HepG2 (cell line): ENCODE results near the gene PHF8. TPM values are rescaled to one million over a fixed set of nuclear protein-coding genes. Genes with fewer than 3 reads are reported as not detected.

Source experiments
- ATAC-seq: fragments of 200-7000 bp; cut with Tn5 transposase; 3 replicates; pipeline ENCODE4 v1.9.1; 2020; ENCODE audit warnings: mild to moderate bottlenecking, moderate library complexity
- BruUV-seq: library from RNA; stranded (reverse); fragments of 400-500 nt; replicated peaks from 2 replicates; lab custom pipeline; 2021; lab: Mats Ljungman, UMichigan
- CTCF ChIA-PET: fragments of 300-600 bp; formaldehyde crosslinking; extraction: SDS; loops from one replicate; lab custom pipeline; 2021; ENCODE audit warnings: low total read pairs, inconsistent platforms, low intra/inter-chr PET ratio; lab: Yijun Ruan, JAX
- POLR2A ChIA-PET: fragments of 350-600 bp; sonication (Branson Sonifier 250); formaldehyde crosslinking; loops from one replicate; lab custom pipeline; 2020; ENCODE audit warnings: antibody characterized with exemption, inconsistent platforms; lab: Yijun Ruan, JAX
- DNase-seq: peaks from one replicate; pipeline ENCODE4 v3.0.0-alpha.2; 2015; ENCODE audit warnings: low spot score
- FAIRE-seq: peaks from 3 replicates; lab custom pipeline; 2011; peaks lifted over from hg19 to GRCh38; lab: Jason Lieb, UNC
- H2AFZ ChIP-seq: one replicate; pipeline ENCODE4 v1.6.1; 2011; ENCODE audit warnings: low read length, inconsistent platforms
- H3K27ac ChIP-seq: fragments of 300-600 bp; 3 replicates; pipeline ENCODE4 v1.8.0; 2011; ENCODE audit warnings: mixed run types, mild to moderate bottlenecking, mixed read lengths, low read length, inconsistent platforms; ENCODE audit not compliant: insufficient read depth; ENCODE audit errors: extremely low read length
- H3K27me3 ChIP-seq, 2 experiments: fragments of 200-600 bp in 1 of 2; 2 replicates in 1 of 2; 3 replicates in 1 of 2; pipeline versions ENCODE4 v1.6.0 to v1.8.0; 2011; ENCODE audit warnings: low read length in 2 of 2, mild to moderate bottlenecking in 2 of 2, moderate library complexity in 2 of 2, inconsistent platforms in 1 of 2; ENCODE audit not compliant: insufficient read depth in 2 of 2, control insufficient read depth in 1 of 2
- H3K36me3 ChIP-seq, 2 experiments: fragments of 200-600 bp in 1 of 2; replicated peaks in 1 of 2; 2 replicates in 1 of 2; 3 replicates in 1 of 2; pipeline versions ENCODE4 v1.5.1 to v1.8.0; 2011; ENCODE audit warnings: low read length in 2 of 2, inconsistent platforms in 1 of 2; ENCODE audit not compliant: insufficient read depth in 2 of 2, control insufficient read depth in 1 of 2
- H3K4me1 ChIP-seq: 2 replicates; pipeline ENCODE4 v1.5.1; 2012; ENCODE audit warnings: low read length, inconsistent platforms; ENCODE audit not compliant: insufficient read depth
- H3K4me2 ChIP-seq: 2 replicates; pipeline ENCODE4 v1.6.0; 2011; ENCODE audit warnings: low read depth, low read length, inconsistent platforms
- H3K4me3 ChIP-seq, 3 experiments: fragments of 200-600 bp in 1 of 3; sonication (generic), shearing (Covaris generic) in 1 of 3; replicated peaks in 1 of 3; 2 replicates each; pipeline ENCODE4 v1.5.1; 2011 to 2016; ENCODE audit warnings: low read length in 3 of 3, inconsistent platforms in 2 of 3, low read depth in 2 of 3, mild to moderate bottlenecking in 2 of 3, control low read depth in 1 of 3, mixed read lengths in 1 of 3; ENCODE audit not compliant: insufficient read depth in 1 of 3
- H3K79me2 ChIP-seq: one replicate; pipeline ENCODE4 v1.6.1; 2011; ENCODE audit warnings: low read length, inconsistent platforms; ENCODE audit not compliant: insufficient read depth
- H3K9ac ChIP-seq: 2 replicates; pipeline ENCODE4 v1.6.0; 2011; ENCODE audit warnings: mild to moderate bottlenecking, low read depth, low read length, inconsistent platforms; ENCODE audit not compliant: insufficient read depth
- H3K9me3 ChIP-seq: 2 replicates; pipeline ENCODE4 v1.5.1; 2012; ENCODE audit warnings: mild to moderate bottlenecking, low read length
- H4K20me1 ChIP-seq: 2 replicates; pipeline ENCODE4 v1.6.0; 2011; ENCODE audit warnings: inconsistent platforms, mild to moderate bottlenecking, low read length, moderate library complexity; ENCODE audit not compliant: insufficient read depth
- HNRNPLL ChIP-seq: fragments of 200-400 bp; formaldehyde crosslinking; IDR thresholded peaks from 2 replicates; pipeline ENCODE4 v1.6.1; 2017; ENCODE audit warnings: mild to moderate bottlenecking, low read depth, low read length; ENCODE audit not compliant: poor library complexity, severe bottlenecking
- JARID2 ChIP-seq: sonication (generic); formaldehyde crosslinking; IDR thresholded peaks from 2 replicates; pipeline ENCODE4 v1.8.1; 2023; ENCODE audit warnings: missing genetic modification reagents, inconsistent platforms; ENCODE audit not compliant: insufficient replicate concordance
- MIER2 ChIP-seq: IDR thresholded peaks from 2 replicates; pipeline ENCODE4 v1.6.1; 2016; ENCODE audit warnings: missing biosample characterization, missing genetic modification reagents
- NFKBIZ ChIP-seq: IDR thresholded peaks from 2 replicates; pipeline ENCODE4 v1.6.1; 2018; ENCODE audit warnings: missing genetic modification reagents, missing compliant biosample characterization
- RBM39 ChIP-seq: fragments of 200-400 bp; formaldehyde crosslinking; IDR thresholded peaks from one replicate; pipeline ENCODE4 v1.6.1; 2018; ENCODE audit warnings: antibody characterized with exemption, mild to moderate bottlenecking, low read depth, low read length; ENCODE audit not compliant: poor library complexity, severe bottlenecking
- STAG1 ChIP-seq: sonication (generic); formaldehyde crosslinking; IDR thresholded peaks from 2 replicates; pipeline ENCODE4 v1.4.0; 2020; ENCODE audit warnings: missing genetic modification reagents
- ZNF543 ChIP-seq: sonication (generic); formaldehyde crosslinking; IDR thresholded peaks from 2 replicates; pipeline ENCODE4 v1.4.0; 2020; ENCODE audit warnings: mild to moderate bottlenecking, missing genetic modification reagents
- WGBS: methylation state at CpG from one replicate; pipeline ENCODE4 v1.1.6; 2017; ENCODE audit warnings: low lambda C conversion rate; 5-methylcytosine and 5-hydroxymethylcytosine counted together
- in situ Hi-C: cut with HindIII; loops from 2 replicates; pipeline ENCODE4 v1.10.0; 2017; ENCODE audit warnings: low pct_unique_long_range_greater_than_20kb; ENCODE audit not compliant: extremely low pct_ligation_motif_present
- intact Hi-C: fragments of 100-400 bp; cut with micrococcal nuclease; formaldehyde crosslinking; loops from one replicate; pipeline ENCODE4 v1.10.0; 2022; ENCODE audit not compliant: unreplicated experiment
- polyA plus RNA-seq, 8 experiments: library from polyadenylated mRNA; depleted of rRNA in 3 of 8; stranded (reverse) in 7 of 8; unstranded in 1 of 8; fragments of >200 nt; fragmentation: Illumina TruSeq in 4 of 8; extraction: Trizol in 4 of 8; gene quantifications; 2 replicates each; pipeline versions ENCODE4 v1.2.1 to v1.2.3, GENCODE V29; 2011 to 2016; ENCODE audit warnings: low read depth in 4 of 8, missing spikeins in 1 of 8, mixed read lengths in 1 of 8; ENCODE audit not compliant: insufficient read depth in 1 of 8
- total RNA-seq, 5 experiments: library from RNA; depleted of rRNA; stranded (reverse); fragments of >200 nt; fragmentation: Illumina TruSeq; extraction: Trizol; gene quantifications; 2 replicates each; pipeline ENCODE4 v1.2.3, GENCODE V29; 2016; ENCODE audit warnings: low read depth in 1 of 5
- TF ChIP-seq, protein P1 (sequence below): sonication (generic); formaldehyde crosslinking; IDR thresholded peaks from 2 replicates; pipeline ENCODE4 v1.8.0; 2022; ENCODE audit warnings: mild to moderate bottlenecking, missing genetic modification reagents

The PHF8 gene
- total and polyA plus RNA-seq, 2 of the 13 experiments (the other 11 are each of a cell fraction or from before 2014, with no cell fraction given) = 15.5 to 19.1 TPM

- Histone ChIP-seq H4K20me1 (no peaks in the 10 kb centered on the region), H3K27ac (no peak overlapping the region), H3K27me3 (no peaks in the 10 kb centered on the region), H3K9me3 (no peaks in the 10 kb centered on the region), H2AFZ (no peak overlapping the region), H3K36me3 (peaks cover 9 to 42% of the 10 kb centered on the region in 2 experiments; a peak in 4 of 5 replicates), H3K4me3 (no peak overlapping the region), H3K4me1 (no peaks in the 10 kb centered on the region), H3K9ac (no peak overlapping the region), H3K4me2 (no peak overlapping the region), H3K79me2 (no peaks in the 10 kb centered on the region)
- 90% methylated on average over 2 of the region's 2 CpGs for WGBS
- ATAC-seq (no peak), FAIRE-seq (no peak), DNase-seq (no peak)
- in situ Hi-C loops = no loop called here
- TF ChIP-seq HNRNPLL (no peak), ZNF543 (no peak), RBM39 (no peak), JARID2 (CRISPR knock-in tag) (no peak), STAG1 (no peak), NFKBIZ (CRISPR knock-in tag) (no peak)
- TF ChIP-seq, protein P1, sequence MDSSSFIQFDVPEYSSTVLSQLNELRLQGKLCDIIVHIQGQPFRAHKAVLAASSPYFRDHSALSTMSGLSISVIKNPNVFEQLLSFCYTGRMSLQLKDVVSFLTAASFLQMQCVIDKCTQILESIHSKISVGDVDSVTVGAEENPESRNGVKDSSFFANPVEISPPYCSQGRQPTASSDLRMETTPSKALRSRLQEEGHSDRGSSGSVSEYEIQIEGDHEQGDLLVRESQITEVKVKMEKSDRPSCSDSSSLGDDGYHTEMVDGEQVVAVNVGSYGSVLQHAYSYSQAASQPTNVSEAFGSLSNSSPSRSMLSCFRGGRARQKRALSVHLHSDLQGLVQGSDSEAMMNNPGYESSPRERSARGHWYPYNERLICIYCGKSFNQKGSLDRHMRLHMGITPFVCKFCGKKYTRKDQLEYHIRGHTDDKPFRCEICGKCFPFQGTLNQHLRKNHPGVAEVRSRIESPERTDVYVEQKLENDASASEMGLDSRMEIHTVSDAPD (CRISPR knock-in tag) = no peak
- no TSS peak for BruUV-seq
- intact Hi-C loops = no loop called here
- POLR2A ChIA-PET = no interaction called here
- CTCF ChIA-PET = no interaction called here
Observed at GRCh38 chrX:53990171-53990570, 54.1 kb downstream of the PHF8 start.

GRCh38 chrX:53984895-53985294 lies 59.4 kb downstream of the PHF8 start:
- Histone ChIP-seq H3K4me3 (no peak overlapping the region), H3K27ac (no peak overlapping the region), H3K9ac (no peak overlapping the region), H4K20me1 (no peaks in the 10 kb centered on the region), H3K4me1 (no peaks in the 10 kb centered on the region), H3K9me3 (no peaks in the 10 kb centered on the region), H3K4me2 (no peak overlapping the region), H3K36me3 (peaks cover 1 to 32% of the 10 kb centered on the region in 2 experiments; a peak in 3 of 5 replicates), H2AFZ (no peak overlapping the region), H3K79me2 (no peaks in the 10 kb centered on the region), H3K27me3 (no peaks in the 10 kb centered on the region)
- ATAC-seq = no peak
- ChIA-PET CTCF (no interaction called here), POLR2A (no interaction called here)
- no TSS peak for BruUV-seq
- WGBS = 97% methylated on average over 2 of the region's 12 CpGs
- in situ Hi-C loops = no loop called here
- TF ChIP-seq MIER2 = no peak
- no peak for FAIRE-seq
- intact Hi-C loops = no loop called here
- no peak for DNase-seq
